HG03039 (cell line): ENCODE results near the gene SGSM1.

Experiments
- ATAC-seq: cut with Tn5 transposase; IDR thresholded peaks from one replicate; pipeline ENCODE4 v1.9.1; 2021; ENCODE audit warnings: mild to moderate bottlenecking, moderate library complexity; ENCODE audit not compliant: unreplicated experiment

The SGSM1 gene

DNA sequence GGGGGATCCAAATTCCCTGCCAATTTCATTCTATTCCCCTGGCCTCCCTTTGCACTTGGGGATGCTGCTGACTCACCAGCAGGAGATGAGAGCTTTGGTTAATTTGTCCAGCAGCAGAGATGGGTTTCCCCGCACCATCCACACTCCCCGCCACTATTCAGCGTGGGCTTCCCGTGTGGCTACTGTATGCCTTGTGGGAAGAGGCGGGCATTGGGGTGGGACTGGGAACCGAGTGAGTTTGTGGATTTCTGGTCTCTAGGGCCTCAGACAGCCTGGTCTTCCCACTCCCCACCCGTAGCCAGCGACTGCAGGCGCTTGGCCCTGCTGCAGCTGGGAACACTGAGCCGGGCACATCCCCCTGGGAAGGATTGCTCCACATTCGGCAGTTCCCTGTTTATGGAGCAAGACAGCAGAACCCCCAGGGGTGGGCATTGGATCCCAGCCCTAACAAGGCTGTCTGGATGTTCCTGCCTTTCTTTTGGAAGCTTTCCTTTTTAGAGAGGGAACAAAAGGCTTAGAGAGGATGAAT lies 169.9 kb downstream of the SGSM1 start:
- ATAC-seq, result no peak

DNA sequence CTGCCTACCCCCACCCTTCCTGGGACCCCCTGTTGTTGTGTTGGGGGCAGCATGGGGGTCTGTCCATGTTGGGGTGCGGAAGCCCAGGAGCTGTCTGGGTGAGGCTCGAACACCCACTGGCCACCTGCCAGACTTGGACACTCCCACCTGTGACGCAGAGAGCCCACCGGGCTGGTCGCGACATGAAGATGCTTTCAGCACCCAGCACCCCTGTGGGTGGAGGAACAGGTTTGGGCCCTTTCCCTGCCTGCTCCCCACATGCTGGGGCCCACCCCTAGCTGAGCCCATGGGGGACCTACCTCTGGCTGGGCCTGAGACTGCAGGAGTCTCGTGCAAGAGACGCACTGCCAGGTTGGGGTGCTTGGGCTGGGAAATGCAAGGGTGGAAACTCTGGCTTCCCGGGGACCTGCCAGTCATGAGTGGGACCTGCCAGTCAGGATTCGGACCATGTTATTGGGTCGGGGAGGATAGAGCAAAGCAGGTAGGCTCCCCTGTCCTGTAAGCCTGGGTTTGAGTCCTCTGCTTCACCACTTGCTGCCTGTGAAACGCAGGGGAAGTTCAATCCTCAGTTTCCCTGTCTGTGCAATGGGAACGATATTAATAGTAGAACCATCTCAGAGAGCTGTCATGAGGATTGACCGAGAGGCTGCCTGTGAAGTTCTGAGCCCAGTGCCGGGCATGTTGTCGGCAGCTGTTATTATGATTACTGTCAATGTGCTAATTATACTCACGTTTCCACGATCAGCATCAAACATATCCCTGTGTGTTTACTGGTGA lies 170.6 kb downstream of the SGSM1 start:
- no peak for ATAC-seq
